Fibroblast of pulmonary artery (primary cell): Measurements from ENCODE around the gene JPT1.
"Not testable (repeated sequence)": the region's sequence is repeated elsewhere in the genome, so short reads cannot be mapped to it uniquely, and the experiment has no call there.

Experiments used
- DNase-seq: peaks from one replicate; pipeline ENCODE4 v3.0.0-alpha.2; 2010; ENCODE audit warnings: low read depth
- H3K4me3 ChIP-seq: replicated peaks from 2 replicates; pipeline ENCODE4 v1.5.1; 2011; ENCODE audit warnings: low read depth, mild to moderate bottlenecking, control low read depth, low read length, moderate library complexity
- TF ChIP-seq, protein P1 (sequence below): IDR thresholded peaks from 2 replicates; pipeline ENCODE4 v1.5.1; 2011; ENCODE audit warnings: mild to moderate bottlenecking, control low read depth, low read length, inconsistent platforms; ENCODE audit errors: missing control alignments

The JPT1 gene

DNA sequence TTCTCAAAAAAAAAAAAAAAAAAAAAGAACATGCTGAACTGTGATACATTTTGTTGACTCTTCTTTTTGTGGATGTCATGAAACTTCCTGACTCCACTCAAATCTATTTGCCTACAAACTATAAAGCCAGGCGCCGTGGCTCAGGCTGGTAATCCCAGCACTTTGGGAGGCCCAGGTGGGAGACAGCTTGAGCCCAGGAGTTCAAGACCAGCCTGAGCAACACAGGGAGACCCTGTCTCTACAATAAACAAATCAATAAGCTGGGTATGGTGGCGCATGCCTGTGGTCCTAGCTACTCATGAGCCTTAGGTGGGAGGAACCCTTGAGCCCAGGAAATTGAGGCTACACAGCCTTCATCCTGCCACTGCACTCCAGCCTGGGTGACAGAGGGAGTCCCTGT is 21.3 kb downstream of the JPT1 start:
- TF ChIP-seq, protein P1, sequence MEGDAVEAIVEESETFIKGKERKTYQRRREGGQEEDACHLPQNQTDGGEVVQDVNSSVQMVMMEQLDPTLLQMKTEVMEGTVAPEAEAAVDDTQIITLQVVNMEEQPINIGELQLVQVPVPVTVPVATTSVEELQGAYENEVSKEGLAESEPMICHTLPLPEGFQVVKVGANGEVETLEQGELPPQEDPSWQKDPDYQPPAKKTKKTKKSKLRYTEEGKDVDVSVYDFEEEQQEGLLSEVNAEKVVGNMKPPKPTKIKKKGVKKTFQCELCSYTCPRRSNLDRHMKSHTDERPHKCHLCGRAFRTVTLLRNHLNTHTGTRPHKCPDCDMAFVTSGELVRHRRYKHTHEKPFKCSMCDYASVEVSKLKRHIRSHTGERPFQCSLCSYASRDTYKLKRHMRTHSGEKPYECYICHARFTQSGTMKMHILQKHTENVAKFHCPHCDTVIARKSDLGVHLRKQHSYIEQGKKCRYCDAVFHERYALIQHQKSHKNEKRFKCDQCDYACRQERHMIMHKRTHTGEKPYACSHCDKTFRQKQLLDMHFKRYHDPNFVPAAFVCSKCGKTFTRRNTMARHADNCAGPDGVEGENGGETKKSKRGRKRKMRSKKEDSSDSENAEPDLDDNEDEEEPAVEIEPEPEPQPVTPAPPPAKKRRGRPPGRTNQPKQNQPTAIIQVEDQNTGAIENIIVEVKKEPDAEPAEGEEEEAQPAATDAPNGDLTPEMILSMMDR = no peak

DNA sequence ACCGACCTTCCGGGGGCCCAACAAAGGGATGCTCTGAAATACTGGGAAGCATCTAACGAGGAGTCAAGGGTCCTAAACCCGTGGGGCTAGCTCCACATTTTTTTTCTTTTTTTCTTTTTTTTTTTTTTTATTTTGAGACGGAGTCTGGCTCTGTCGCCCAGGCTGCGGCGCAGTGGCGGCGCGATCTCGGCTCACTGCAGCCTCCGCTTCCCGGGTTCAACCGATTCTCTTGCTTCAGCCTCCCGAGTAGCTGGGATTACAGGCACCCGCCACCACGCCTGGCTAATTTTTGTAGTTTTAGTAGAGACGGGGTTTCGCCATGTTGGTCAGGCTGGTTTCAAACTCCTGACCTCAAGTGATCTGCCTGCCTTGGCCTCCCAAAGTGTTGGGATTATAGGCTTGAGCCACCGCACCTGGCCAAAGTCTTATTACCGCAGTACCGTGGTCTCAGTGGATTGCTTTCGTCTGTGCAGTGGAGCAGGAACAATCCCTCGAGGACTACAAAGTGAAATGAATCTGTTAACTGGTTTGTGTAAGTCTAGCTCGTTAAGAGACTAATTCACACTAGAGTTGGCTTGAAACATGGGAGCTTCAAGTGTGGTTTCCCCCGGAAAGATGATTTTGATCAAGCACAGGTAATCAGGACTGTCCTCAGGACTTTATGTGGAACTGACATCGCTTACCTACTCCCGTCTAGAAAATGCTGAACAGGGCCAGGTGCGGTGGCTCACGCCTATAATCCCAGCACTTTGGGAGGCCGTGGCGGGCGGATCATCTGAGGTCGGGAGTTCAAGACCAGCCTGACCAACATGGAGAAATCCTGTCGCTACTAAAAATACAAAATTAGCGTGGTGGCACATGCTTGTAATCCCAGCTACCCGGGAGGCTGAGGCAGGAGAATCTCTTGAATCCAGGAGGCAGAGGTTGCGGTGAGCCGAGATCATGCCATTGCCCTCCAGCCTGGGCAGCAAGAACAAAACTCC is 22.0 kb downstream of the JPT1 start:
- peak overlapping the region; percentile 73 for H3K4me3 ChIP-seq
- DNase-seq = not testable (repeated sequence)

More for the DNA sequence above, 21.3 kb downstream of the JPT1 start:
- H3K4me3 ChIP-seq = no peak overlapping the region
- no peak for DNase-seq

DNA sequence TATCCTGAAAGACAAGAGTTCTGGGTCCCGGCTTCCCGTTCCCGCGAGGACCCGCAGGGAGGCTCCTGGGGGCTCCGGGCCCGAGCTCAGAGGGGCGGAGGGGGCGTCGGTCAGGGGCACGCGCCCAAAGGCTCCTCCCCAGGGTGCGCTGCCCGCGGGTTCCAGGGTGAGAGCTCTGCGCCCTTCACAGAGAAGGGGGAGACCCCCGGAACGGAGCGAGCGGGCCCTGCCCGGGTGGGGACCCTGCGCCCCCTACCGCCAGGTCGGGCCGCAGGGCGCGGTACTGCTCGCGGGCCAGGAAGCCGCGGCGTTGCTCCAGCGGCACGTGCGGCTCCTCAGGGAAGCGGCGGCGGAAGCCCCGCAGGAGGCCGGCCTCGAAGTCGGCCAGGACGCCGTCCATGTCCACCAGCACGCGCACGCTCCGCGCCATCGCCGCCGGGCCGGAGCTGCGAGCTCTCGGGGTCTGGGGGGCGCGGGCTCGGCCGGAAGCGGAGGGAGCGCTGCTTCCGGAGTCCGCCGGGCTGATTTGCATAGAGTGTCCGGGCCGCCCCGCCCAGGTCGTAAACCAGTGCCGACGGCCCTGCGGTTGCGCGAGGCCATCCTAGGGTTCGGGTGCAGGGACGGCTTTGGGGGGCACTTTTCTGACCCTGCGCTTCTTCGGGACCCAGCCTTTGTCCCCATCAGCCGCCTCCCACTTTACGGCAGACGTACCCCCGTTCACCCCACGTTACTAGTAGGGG is 22.9 kb downstream of the JPT1 start, which contains the start of gene NT5C:
Gene NT5C (minus strand): TSS at position 465 of the 740 bp plus-strand sequence. CDS start 35 bp downstream, at position 430.
- H3K4me3 ChIP-seq = peak within 1 kb of the TSS; percentile 73
- DNase-seq = peak; percentile 75
- TF ChIP-seq, protein P1 = peak; percentile 27

DNA sequence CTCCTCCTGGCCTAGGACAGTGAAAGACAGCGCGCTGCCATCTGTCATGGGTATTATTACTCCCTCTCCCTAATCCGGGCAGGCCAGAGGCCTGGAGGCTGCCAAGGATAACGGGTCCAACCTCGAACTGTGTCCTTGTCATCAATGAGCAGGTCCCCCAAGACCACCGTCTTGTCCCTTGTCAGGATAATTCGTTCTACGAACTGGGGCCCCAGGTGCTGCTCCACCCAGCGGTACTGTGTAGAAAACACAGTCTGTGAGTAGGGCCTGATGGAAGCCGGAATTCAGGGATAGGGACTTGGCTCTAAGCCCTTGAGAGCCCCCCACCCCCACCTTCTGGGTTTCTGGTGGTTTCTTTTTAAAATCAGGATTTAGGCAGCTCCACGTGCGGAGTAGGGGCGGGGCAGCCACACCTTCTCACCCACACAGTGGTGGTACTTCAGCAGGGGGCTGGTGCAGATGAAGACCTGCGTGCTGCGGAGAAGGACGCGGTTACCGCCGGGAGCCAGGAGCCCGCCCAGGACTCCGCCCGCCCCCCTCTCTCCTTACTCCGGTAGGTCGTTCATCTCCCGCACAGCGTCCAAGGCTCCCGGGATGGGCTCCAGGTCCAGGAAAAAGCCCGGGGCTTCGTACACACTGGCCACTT is 23.6 kb downstream of the JPT1 start:
- peak; percentile 67 for DNase-seq
- H3K4me3 ChIP-seq = peak overlapping the region; percentile 73
- TF ChIP-seq, protein P1 = peak; percentile 62

DNA sequence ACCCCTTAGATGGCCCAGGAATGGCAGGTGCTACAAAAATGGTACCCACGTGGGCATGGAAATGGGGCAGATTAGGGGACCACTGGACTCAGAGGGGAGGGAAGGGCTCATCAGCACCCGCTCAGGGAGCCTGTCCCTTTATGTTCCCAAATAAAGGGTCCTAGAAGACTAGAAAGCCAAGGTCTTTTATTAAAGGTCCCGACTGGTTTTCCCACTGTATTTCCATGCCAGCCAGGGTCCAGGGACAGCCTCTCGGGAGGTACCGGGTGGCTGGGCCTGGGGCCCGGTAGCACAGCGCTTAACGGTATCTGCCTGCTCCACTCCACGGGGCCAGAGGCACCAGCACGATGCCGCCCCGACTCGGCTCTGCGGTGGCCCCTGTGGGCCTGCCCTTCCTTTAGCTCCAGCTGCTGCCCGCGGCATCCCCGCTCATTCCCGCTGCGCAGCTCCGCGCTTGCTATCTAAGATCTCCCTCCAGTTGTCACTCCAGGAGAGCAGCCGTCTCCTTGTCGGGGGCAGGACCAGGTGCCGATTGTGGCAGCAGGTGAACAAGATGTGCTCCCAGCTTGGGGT is 24.2 kb downstream of the JPT1 start:
- H3K4me3 ChIP-seq = peak overlapping the region; percentile 73
- TF ChIP-seq, protein P1 = no peak
- DNase-seq = no peak

DNA sequence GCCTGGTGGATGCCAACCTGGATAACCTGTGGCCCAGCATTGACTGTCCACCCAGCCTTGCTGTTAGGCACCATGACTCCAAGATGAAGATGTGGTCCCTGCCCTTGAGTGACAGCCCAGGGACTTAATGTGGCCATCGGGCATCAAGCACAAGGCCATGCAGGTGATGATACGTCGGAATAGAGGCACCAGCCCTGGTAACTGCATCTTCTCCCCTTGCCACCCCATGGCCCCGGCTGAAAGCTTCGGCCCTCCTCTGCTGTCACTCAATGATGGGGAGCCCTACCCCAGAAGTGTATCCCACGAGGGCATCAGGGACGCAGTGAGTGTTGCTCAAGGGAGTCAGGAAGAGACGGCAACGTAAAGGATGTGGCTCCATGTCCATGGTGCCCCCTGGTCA is 24.7 kb downstream of the JPT1 start:
- no peak for DNase-seq
- no peak overlapping the region for H3K4me3 ChIP-seq
- TF ChIP-seq, protein P1 = no peak
